BLaER1 treated with 17β-estradiol and CSF1 and Interleukin-3, amounts not matched to agents 10 nM and 100 nM (cell line): Measurements from ENCODE around the gene HSPBAP1.

ENCODE experiments used
- H3K27ac ChIP-seq, 11 experiments: shearing (Covaris generic); formaldehyde crosslinking; 2 replicates each; pipeline ENCODE4 v1.8.1; 2022
- H3K27me3 ChIP-seq, 11 experiments: shearing (Covaris generic); formaldehyde crosslinking; 2 replicates each; pipeline ENCODE4 v1.8.1; 2022
- H3K36me3 ChIP-seq, 11 experiments: shearing (Covaris generic); formaldehyde crosslinking; 2 replicates each; pipeline ENCODE4 v1.8.1; 2022
- H3K4me1 ChIP-seq, 10 experiments: shearing (Covaris generic); formaldehyde crosslinking; 2 replicates each; pipeline ENCODE4 v1.8.1; 2022
- H3K4me2 ChIP-seq, 11 experiments: shearing (Covaris generic); formaldehyde crosslinking; 2 replicates each; pipeline ENCODE4 v1.8.1; 2022
- H3K4me3 ChIP-seq, 10 experiments: shearing (Covaris generic); formaldehyde crosslinking; 2 replicates each; pipeline ENCODE4 v1.8.1; 2022
- H3K9ac ChIP-seq, 11 experiments: shearing (Covaris generic); formaldehyde crosslinking; 2 replicates each; pipeline ENCODE4 v1.8.1; 2022
- H3K9me3 ChIP-seq, 11 experiments: shearing (Covaris generic); formaldehyde crosslinking; replicated peaks in 1 of 11; 2 replicates each; pipeline ENCODE4 v1.8.1; 2022
- H4K20me1 ChIP-seq, 11 experiments: shearing (Covaris generic); formaldehyde crosslinking; 2 replicates each; pipeline ENCODE4 v1.8.1; 2022
- Cebpa-rat ChIP-seq, 11 experiments: shearing (Covaris generic); IDR thresholded peaks; 2 replicates each; pipeline ENCODE4 v1.8.1; 2022

The HSPBAP1 gene

DNA sequence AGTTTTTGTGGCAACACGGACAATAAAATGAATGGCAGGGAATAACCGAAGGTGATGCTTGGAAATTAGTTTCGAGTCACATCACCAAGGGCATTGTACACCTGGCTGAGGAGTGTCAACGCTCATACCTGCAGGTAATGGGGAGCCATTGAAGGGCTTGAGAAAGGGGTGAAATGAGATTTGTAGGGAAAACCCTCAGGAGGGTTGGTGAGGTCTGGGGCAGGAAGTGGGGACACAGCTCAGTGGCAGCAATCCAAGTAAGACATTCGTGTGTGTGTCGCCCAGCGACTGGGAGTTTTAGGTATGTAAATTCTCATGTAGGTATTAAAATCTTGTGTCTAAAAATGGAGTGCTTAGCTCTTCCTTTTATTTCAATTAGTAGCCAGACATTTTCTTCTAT, 98.7 kb downstream of the HSPBAP1 start:
- Histone ChIP-seq H3K9me3 (no peaks in the 10 kb centered on the region), H3K4me1 (peaks cover 0 to 13% (median 8%) of the 10 kb centered on the region in 10 experiments; a peak in 10 of 20 replicates), H4K20me1 (peaks cover 0 to 38% (median 0%) of the 10 kb centered on the region in 11 experiments; a peak in 5 of 22 replicates), H3K27ac (no peak overlapping the region), H3K4me3 (no peak overlapping the region), H3K27me3 (no peaks in the 10 kb centered on the region), H3K4me2 (peak overlapping the region in 5 of 11 experiments; percentile 20 to 51 (median 28); a peak in 7 of 22 replicates), H3K36me3 (peaks cover 0 to 100% (median 80%) of the 10 kb centered on the region in 11 experiments; a peak in 20 of 22 replicates), H3K9ac (no peak overlapping the region)
- no peak for TF ChIP-seq Cebpa-rat (IDR thresholded peaks at IDR 0.05)

DNA sequence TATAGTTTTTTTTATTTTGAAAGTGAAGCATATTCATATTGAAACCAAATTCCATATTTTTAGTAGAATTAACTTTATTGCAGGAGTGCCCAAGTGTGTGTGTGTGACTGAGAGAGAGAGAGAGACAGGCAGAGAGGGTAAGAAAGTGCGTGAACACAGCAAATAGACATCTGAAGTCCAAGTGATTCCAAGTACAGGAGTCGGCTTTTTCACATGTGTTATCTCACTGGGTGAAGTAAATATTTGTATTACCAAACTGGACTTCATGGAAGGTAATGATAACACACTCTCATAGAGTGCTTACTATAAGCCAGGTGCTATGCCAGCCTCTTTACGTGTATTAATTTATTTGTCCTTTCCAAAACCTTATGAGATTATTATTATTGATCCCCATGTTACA, 101.0 kb downstream of the HSPBAP1 start:
- H3K4me1 ChIP-seq, result peaks cover 0 to 13% (median 7%) of the 10 kb centered on the region in 10 experiments; a peak in 12 of 20 replicates
- H3K27ac ChIP-seq, result no peak overlapping the region
- no peaks in the 10 kb centered on the region for H3K9me3 ChIP-seq
- H3K4me2 ChIP-seq, result no peak overlapping the region
- no peak overlapping the region for H3K9ac ChIP-seq
- peaks cover 0 to 87% (median 57%) of the 10 kb centered on the region in 11 experiments; a peak in 20 of 22 replicates for H3K36me3 ChIP-seq
- H3K27me3 ChIP-seq, result no peaks in the 10 kb centered on the region
- no peak for TF ChIP-seq Cebpa-rat (IDR thresholded peaks at IDR 0.05)
- H4K20me1 ChIP-seq, result peaks cover 0 to 26% (median 0%) of the 10 kb centered on the region in 11 experiments; a peak in 4 of 22 replicates
- H3K4me3 ChIP-seq, result no peak overlapping the region

DNA sequence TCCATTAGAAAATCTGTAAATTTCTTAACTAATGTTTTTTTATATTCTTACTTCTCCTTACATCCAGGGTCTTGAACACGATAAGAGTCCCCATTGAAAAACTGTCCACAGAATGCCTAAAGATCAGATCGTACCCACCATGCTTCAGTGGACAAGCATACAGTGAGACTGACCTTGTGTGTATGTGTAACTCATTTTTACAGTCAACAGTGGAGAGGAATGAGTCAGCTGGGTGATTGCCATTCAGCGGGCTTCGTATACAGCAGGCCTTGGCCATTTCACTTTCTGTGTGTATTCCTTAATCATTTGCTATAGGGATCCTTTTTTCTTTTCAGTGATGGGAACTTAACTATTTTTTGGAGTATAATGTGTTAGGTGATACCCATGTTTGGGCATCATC, 102.4 kb downstream of the HSPBAP1 start:
- no peaks in the 10 kb centered on the region for H3K27me3 ChIP-seq
- no peak overlapping the region for H3K4me3 ChIP-seq
- H3K9ac ChIP-seq, result no peak overlapping the region
- no peak for TF ChIP-seq Cebpa-rat (IDR thresholded peaks at IDR 0.05)
- peaks cover 0 to 72% (median 43%) of the 10 kb centered on the region in 11 experiments; a peak in 19 of 22 replicates for H3K36me3 ChIP-seq
- no peak overlapping the region for H3K4me2 ChIP-seq
- H3K27ac ChIP-seq, result no peak overlapping the region
- peaks cover 0 to 16% (median 7%) of the 10 kb centered on the region in 10 experiments; a peak in 15 of 20 replicates for H3K4me1 ChIP-seq
- peaks cover 0 to 14% (median 0%) of the 10 kb centered on the region in 11 experiments; a peak in 5 of 22 replicates for H4K20me1 ChIP-seq
- no peaks in the 10 kb centered on the region for H3K9me3 ChIP-seq

DNA sequence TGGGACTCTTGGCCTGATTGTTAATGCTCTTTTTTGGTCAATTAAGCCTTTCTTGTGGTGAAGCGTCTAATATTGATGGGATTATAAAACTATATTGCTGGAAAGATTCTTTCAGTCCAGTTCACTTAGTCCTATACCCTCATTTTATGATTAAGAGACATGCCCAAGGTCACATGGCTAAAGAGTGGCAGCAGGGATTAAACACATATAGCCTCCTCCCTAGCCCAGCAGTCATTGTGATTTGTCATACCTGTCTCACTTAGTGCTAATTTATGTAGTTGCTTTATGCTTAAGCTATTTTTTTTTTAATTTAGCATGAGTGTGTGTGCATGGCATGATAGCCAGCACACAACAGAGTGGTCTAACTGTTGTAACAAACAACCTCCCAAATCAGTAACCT, 103.5 kb downstream of the HSPBAP1 start:
- H3K9me3 ChIP-seq, result no peaks in the 10 kb centered on the region
- peaks cover 0 to 61% (median 32%) of the 10 kb centered on the region in 11 experiments; a peak in 19 of 22 replicates for H3K36me3 ChIP-seq
- no peak overlapping the region for H3K9ac ChIP-seq
- peaks cover 0 to 16% (median 6%) of the 10 kb centered on the region in 10 experiments; a peak in 15 of 20 replicates for H3K4me1 ChIP-seq
- H3K27me3 ChIP-seq, result no peaks in the 10 kb centered on the region
- peaks cover 0 to 14% (median 0%) of the 10 kb centered on the region in 11 experiments; a peak in 4 of 22 replicates for H4K20me1 ChIP-seq
- H3K4me3 ChIP-seq, result no peak overlapping the region
- no peak overlapping the region for H3K27ac ChIP-seq
- TF ChIP-seq Cebpa-rat (IDR thresholded peaks at IDR 0.05), result no peak
- no peak overlapping the region for H3K4me2 ChIP-seq
